Stimulated activated CD8-positive, alpha-beta memory T cell treated with anti-CD3 and anti-CD28 coated beads, Interleukin-4, amount 100 ng/mL, for 48 hours (primary cell): ENCODE measurements around the gene PLPP2.

ENCODE experiments used
- DNase-seq: peaks from one replicate; pipeline ENCODE4 v3.0.0-alpha.2; 2020

Gene PLPP2

DNA sequence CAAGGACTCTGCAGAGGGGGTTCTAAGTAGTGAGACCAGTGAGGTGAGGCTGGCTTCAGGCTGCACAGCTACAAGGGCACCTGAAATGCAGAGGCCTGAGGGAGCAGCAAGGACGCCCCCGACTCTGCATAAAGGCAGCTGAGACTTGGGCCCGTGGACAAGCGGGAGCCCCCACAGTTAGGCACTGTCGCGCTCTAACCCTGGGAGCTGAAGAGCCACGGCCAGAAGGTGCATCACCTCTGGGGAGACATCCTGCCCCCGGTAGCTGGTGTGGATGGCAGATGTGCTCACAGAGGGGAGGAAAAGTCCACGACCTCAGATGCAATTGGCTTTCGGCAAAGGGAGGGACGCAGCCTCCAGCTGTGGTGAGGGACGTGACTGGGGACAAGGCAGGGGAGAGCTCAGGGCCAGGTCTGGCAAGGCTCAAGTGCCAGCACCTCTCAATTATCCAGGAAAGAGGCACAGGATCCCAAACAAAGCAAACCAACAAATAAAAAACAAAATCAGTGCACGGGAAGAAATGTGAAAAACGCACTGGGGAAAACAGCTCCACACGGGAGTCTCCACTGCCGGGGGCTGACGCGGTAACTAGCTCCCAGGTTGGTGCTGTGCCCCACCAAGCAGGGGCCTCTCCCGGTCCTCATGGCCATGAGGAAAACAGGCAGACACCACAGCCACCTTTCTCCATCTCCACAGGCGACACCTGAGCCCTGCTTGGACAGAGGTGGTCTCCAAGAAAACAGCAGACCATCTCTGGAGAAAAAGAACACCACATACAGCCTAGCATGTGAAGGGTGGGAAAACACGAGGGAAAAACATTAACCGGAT, 23.0 kb upstream of the PLPP2 start:
- DNase-seq = no peak

DNA sequence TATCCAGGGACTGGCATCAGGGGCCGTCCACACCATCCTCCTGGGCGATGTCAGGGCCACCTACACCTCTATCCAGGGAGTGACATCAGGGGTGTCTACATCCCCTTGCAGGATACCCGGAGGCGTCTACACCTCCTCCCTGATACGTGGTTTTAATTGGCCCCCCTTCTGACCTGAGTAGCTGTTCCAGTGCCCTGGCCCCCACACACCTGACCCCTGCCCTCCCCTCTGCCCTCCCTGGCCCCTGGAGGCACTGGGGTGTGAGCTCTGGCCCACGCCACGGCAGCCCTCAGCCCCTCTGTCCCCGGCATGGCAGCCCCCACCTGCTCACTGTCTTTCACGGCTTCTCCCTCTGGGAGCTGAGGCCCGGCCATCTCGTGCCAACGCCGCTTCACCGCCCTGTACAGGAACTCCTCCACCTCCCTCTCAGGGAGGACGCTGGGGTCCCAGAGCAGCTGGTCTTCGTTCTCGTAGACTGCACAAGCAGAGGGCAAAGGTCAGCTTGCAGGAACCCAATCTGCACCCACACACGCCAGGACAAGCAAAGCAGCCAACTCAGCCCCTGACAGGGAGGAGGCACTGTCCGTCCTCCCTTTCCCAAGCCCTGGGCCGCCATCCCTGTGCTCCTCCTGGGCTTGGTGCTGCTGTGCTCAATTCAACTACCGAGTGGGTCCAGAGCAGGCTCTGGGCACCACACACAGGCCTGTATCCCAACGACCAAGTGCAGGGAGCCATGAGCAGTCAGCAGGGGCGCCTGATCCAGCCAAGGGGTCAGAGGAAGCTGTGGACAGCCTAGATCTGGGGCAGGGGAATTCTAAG, 22.2 kb upstream of the PLPP2 start:
- DNase-seq = no peak

- no peak for DNase-seq
These were observed 20.6 kb upstream of the PLPP2 start for GRCh38 chr19:311813-312261.

DNA sequence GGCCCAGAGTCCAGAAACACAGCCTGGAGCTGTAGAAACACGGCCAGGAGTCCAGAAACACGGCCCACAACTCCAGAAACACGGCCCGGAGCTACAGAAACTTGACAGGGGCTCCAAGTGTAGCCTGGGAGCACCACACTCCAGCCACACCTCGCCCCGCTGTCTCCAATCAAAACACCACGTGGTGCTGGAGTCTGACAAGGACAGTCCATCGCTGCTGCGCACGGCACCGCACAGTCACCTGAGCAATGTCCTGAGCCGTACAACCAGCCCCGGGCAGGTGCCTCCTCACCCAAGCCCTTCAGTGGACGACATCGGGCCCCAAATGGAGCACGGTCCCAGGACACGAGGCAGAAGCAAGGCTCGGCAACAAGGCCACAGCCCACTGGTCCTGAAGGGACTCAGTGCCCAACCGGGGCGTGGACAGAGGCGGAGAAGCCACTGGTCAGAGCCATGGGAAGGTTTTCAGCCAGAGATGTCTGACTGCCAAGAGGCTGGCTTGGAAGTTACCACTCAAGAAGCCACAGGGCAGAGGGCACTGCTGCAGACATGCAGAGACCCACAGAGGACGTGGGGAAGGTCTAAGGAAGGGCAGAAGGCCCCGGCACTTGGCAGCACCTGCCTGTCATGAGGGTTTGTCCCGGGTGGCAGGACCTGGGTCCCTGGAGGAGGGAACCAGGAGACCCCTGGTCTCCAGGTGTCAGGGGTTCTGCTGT, 19.7 kb upstream of the PLPP2 start:
- DNase-seq = no peak

DNA sequence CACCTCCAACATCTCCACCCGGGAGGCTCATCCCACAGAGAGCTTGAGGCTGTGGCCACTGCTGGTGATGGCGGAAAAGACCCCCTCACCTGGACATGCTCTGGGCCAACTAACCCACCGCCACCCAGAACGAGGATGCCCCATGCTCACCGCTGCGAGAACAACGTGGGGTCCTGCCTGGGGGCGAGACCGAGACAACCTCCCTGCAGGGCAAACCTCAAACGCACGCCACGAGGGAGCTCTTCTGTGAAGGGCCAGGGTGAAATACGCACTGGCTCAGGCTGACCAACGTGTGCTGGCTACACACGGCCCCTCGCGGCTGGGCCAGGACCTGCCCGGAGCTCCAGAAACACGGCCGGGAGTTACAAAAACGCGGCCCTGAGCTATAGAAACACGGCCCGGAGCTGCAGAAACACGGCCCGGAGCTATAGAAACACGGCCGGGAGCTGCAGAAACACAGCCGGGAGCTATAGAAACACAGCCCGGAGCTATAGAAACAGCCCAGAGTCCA, 19.0 kb upstream of the PLPP2 start:
- DNase-seq = no peak

- no peak for DNase-seq
These were observed 18.0 kb upstream of the PLPP2 start for GRCh38 chr19:309206-309565.

- DNase-seq = no peak
These were observed 17.4 kb upstream of the PLPP2 start for GRCh38 chr19:308471-309205.

- no peak for DNase-seq
These were observed 16.7 kb upstream of the PLPP2 start for GRCh38 chr19:307793-308420.

DNA sequence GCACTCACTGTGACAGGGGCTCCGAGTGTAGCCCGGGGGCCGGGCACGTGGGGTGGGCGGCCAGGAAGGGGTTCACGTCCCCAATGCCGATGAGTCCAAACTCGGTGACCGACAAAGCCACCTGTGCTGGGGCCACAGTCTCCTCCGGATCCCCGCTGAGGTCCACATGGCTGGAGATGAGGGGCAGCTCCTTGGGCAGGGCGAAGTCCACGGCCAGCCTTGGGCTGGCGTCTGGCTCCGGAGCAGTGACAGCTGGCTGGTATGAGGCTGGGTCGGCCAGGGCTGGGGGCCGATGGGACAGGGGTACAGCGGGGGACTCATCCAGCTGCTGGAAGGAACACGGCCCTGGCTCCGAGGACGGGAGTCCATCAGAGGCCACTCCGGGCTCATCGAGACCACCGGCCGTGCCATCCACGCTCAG, 15.9 kb upstream of the PLPP2 start:
- no peak for DNase-seq

- DNase-seq = no peak
These were observed 15.1 kb upstream of the PLPP2 start for GRCh38 chr19:306151-306900.

DNA sequence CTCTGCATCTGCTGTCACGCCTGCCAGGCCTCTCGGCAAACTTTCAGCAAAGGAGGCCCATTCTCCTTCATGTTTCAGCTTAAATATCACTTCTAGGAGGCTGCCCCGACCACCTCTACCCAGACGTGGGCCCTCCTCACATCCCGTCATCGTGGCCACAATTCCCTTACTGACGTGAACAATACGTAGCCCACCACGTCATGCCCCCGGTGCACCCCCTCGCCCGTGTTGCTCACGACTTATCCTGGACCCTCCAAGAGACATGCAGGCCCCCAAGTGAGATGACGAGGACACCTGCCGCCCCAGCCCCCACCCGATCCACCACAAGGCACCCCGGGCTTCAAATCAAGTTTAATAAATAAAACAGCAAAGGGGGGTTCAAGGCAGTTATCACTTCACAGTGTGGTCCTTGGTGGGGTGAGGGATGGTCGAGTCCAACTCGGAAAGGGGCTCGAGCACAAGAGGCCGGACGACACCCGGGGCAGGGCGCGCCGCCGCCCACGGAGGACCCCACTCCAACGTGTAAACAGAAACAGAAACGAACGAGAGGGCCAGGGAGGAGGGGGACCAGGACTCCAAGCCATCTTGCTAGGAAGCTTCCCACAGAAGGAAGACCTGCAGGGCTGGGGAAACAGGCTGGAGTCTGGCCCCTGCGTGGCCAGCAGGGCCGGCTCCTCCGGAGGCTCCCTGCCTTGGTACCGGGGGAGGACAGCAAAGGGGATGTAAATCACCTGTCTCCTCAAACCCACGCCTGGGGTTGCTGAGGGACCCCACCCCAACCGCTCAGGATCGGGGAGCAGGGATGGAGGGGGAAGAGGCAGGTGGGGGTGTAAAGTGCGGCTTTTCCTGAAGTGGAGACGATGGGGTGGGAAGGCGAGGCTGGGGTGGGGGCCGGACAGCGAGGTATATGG, 14.3 kb upstream of the PLPP2 start:
- DNase-seq = no peak

DNA sequence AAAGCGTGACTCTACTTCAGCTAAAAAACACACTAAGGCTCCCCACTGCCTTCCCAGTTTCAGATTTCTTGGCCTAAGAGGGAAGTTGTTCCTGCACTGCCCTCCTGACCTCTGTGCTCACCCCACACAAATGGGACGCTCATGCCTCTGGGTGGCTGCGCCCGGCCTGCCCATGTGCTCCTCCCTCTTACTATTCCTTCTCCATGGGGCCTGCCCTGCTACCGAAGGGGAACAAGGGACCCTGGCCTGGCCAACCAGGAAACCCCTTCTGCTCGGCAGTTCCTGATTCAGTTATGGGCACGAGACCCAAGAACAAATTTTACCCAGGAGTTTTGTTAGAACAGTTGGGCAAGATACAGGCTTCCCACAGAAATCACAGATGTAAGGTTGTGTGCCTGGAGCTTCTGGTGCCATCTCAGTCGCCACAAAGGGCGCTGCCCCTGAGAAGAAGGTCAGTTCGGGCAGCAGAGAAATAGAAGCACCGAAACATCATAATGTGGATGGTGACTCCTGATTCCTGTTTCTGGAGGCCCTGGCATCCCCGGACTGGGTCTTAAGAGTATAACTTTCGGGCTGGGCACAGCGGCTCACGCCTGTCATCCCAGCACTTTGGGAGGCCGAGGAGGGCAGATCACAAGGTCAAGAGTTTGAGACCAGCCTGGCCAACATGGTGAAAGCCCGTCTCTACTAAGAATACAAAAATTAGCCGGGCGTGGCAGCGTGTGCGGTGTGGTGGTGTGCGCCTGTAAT, 5.4 kb upstream of the PLPP2 start:
- no peak for DNase-seq

GRCh38 chr19:295687-296370, 4.6 kb upstream of the PLPP2 start:
- DNase-seq = no peak

- peak; percentile 72 for DNase-seq
These were observed 3.9 kb upstream of the PLPP2 start for GRCh38 chr19:294946-295686.

DNA sequence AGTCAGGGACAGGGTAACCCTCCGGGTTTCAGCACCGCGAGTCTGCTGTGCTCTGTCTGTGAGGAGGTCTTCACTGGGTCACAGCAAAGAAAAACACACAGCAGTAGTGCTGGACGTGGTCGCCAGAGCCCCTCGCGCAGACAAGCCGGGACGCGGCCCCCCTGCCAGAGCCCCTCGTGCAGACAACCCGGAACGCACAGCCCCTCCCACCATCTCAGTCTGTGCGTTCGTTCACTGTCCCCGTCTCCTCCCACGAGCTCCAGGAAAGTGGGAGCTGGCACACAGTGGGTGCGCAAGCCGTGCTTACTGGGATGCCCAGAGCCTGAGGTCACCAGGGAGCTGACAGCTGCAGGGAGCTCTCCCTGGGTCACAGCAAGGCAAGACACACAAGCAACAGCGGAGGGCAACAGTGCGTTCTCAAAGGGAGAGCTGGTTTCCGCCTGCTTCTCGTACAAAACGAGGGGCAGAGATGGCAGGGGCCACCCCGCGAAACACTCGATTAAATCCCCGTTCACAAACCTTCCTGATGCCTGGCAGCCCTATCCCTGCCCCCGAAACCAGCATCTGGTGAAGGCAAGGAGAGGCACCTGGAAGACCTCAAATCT, 3.2 kb upstream of the PLPP2 start:
- DNase-seq = no peak

- no peak for DNase-seq
These were observed 2.4 kb upstream of the PLPP2 start for GRCh38 chr19:293436-294110.

GRCh38 chr19:292951-293350, 1.7 kb upstream of the PLPP2 start:
- no peak for DNase-seq
